Measurements from ENCODE around the gene PDIA2.

- TF ChIP-seq EP300 (IDR thresholded peaks at IDR 0.05; ENCODE audit: borderline replicate concordance) (no peak), NFIC (IDR thresholded peaks at IDR 0.05) (no peak), RAD21 (IDR thresholded peaks at IDR 0.05; ENCODE audit: low read depth) (no peak), TCF12 (IDR thresholded peaks at IDR 0.05; ENCODE audit: low read depth) (no peak), TEAD4 (IDR thresholded peaks at IDR 0.05) (no peak), CEBPB (IDR thresholded peaks at IDR 0.05) (no peak), MAX (IDR thresholded peaks at IDR 0.05) (no peak), TAF1 (IDR thresholded peaks at IDR 0.05; ENCODE audit: low read depth) (no peak), CREB1 (IDR thresholded peaks at IDR 0.05; ENCODE audit: low read depth) (no peak)
Measured at GRCh38 chr16:242281-242680, 40.7 kb upstream of the PDIA2 start.
